Stimulated activated CD4-positive, alpha-beta T cell treated with anti-CD3 and anti-CD28 coated beads, TNF-alpha, amount 100 ng/mL, for 24 hours (primary cell): ENCODE results near the gene RND1.

Source experiments
- DNase-seq, 3 experiments: peaks; one replicate each; pipeline ENCODE4 v3.0.0-alpha.2; 2020; ENCODE audit warnings: low read depth in 3 of 3

Gene RND1

GRCh38 chr12:48827513-48828096, 38.1 kb downstream of the RND1 start:
- DNase-seq = no peak

- no peak for DNase-seq
Observed at GRCh38 chr12:48827026-48827425, 38.6 kb downstream of the RND1 start.

GRCh38 chr12:48826209-48826855, 39.3 kb downstream of the RND1 start:
- DNase-seq = no peak

- no peak for DNase-seq
Observed at GRCh38 chr12:48824905-48825304, 40.8 kb downstream of the RND1 start.

GRCh38 chr12:48824112-48824511, 41.6 kb downstream of the RND1 start:
- DNase-seq = no peak

GRCh38 chr12:48823281-48823680, 42.4 kb downstream of the RND1 start:
- DNase-seq = no peak

- DNase-seq = no peak
Observed at GRCh38 chr12:48822711-48823110, 43.0 kb downstream of the RND1 start.

GRCh38 chr12:48822139-48822538, 43.5 kb downstream of the RND1 start:
- no peak for DNase-seq

GRCh38 chr12:48819986-48820725, 45.5 kb downstream of the RND1 start:
- no peak for DNase-seq

GRCh38 chr12:48818831-48819590, 46.7 kb downstream of the RND1 start:
- DNase-seq = no peak

- peak; percentile 53 to 79 (median 57) for DNase-seq
Observed at GRCh38 chr12:48817873-48818830, 47.5 kb downstream of the RND1 start, which contains the start of gene CACNB3. TSS of gene CACNB3 (plus strand) at chr12:48818496. CDS start at chr12:48818930, 434 bp downstream.

GRCh38 chr12:48816143-48816854, 49.4 kb downstream of the RND1 start:
- DNase-seq = no peak

GRCh38 chr12:48815126-48816110, 50.3 kb downstream of the RND1 start:
- peak in 1 of 3 experiments; percentile 56 for DNase-seq

GRCh38 chr12:48814262-48815125, 51.2 kb downstream of the RND1 start:
- peak; percentile 40 to 77 (median 45) for DNase-seq

- no peak for DNase-seq
Observed at GRCh38 chr12:48813465-48814261, 52.0 kb downstream of the RND1 start.

- DNase-seq = no peak
Observed at GRCh38 chr12:48812389-48812788, 53.3 kb downstream of the RND1 start.

GRCh38 chr12:48811437-48812090, 54.1 kb downstream of the RND1 start:
- no peak for DNase-seq
